Measurements from ENCODE around the gene RIMKLB. TPM values are rescaled to one million over a fixed set of nuclear protein-coding genes. Genes with fewer than 3 reads are reported as not detected.
"Not testable (repeated sequence)": the region's sequence is repeated elsewhere in the genome, so short reads cannot be mapped to it uniquely, and the experiment has no call there.

Gene RIMKLB
- total and polyA plus RNA-seq, 11 donors: 7.4 to 16.9 (median 11.9) TPM

DNA sequence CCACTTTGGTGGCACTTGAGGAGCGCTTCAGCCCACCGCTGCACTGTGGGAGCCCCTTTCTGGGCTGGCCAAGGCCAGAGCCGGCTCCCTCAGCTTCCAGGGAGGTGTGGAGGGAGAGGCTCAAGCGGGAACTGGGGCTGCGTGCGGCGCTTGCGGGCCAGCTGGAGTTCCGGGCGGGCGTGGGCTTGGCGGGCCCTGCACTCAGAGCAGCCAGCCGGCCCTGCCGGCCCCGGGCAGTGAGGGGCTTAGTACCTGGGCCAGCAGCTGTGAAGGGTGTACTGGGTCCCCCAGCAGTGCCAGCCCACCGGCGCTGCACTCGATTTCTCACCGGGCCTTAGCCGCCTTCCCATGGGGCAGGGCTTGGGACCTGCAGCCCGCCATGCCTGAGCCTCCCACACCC is 96.8 kb downstream of the RIMKLB start:
- intact Hi-C loops (cut with DNase I); H3K36me3 ChIP-seq; H3K27ac ChIP-seq; H3K9me3 ChIP-seq; DNase-seq; ATAC-seq; H3K4me3 ChIP-seq; H3K4me1 ChIP-seq; H3K27me3 ChIP-seq: not testable (repeated sequence)
- WGBS, 4 donors: 94 to 100% (median 96%) methylated on average over 4 to 21 of the region's 21 CpGs

DNA sequence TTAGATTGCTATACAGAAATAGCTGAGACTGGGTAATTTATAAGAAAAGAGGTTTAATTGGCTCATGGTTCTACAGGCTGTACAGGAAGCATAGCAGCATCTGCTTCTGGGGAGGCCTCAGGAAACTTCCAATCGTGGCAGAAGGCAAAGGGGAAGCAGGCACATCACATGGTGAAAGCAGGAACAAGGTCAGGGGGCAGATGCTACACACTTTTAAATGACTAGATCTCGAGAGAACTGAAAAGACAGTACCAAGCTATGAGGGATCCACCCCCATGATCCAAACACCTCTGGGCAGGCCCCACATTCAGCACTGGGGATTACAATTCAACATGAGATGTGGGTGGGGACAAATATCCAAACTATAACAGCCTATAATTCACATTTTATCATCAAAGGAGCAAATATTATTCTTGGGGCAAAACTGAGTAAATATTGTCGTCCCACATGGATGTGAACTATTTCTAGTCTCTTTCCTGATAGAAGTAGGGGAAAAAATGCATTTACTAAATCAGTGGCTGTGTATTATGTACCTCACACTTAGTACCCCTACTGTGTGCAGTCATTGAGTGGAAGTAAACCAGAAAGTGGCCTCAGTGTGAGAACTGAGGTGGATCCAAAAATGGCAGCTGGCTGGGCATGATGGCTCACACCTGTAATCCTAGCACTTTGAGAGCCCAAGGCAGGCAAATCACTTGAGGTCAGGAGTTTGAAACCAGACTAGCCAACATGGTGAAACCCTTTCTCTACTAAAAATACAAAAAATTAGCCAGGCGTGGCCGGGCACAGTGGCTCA is 99.2 kb downstream of the RIMKLB start:
- intact Hi-C loops (cut with DNase I): no loop called here
- ATAC-seq: no peak
- Histone ChIP-seq H3K9me3 (peaks cover 0 to 8% (median 0%) of the 10 kb centered on the region in 12 donors), H3K36me3 (no peaks in the 10 kb centered on the region), H3K4me3 (no peak overlapping the region), H3K27ac (no peak overlapping the region), H3K27me3 (no peaks in the 10 kb centered on the region), H3K4me1 (no peaks in the 10 kb centered on the region)
- DNase-seq: no peak
- TF ChIP-seq, protein P1, sequence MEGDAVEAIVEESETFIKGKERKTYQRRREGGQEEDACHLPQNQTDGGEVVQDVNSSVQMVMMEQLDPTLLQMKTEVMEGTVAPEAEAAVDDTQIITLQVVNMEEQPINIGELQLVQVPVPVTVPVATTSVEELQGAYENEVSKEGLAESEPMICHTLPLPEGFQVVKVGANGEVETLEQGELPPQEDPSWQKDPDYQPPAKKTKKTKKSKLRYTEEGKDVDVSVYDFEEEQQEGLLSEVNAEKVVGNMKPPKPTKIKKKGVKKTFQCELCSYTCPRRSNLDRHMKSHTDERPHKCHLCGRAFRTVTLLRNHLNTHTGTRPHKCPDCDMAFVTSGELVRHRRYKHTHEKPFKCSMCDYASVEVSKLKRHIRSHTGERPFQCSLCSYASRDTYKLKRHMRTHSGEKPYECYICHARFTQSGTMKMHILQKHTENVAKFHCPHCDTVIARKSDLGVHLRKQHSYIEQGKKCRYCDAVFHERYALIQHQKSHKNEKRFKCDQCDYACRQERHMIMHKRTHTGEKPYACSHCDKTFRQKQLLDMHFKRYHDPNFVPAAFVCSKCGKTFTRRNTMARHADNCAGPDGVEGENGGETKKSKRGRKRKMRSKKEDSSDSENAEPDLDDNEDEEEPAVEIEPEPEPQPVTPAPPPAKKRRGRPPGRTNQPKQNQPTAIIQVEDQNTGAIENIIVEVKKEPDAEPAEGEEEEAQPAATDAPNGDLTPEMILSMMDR (IDR thresholded peaks at IDR 0.05): no peak
- TF ChIP-seq POLR2A (IDR thresholded peaks at IDR 0.05): no peak
- WGBS, 4 donors: 74 to 82% (median 81%) methylated on average over 5 of the region's 5 CpGs

DNA sequence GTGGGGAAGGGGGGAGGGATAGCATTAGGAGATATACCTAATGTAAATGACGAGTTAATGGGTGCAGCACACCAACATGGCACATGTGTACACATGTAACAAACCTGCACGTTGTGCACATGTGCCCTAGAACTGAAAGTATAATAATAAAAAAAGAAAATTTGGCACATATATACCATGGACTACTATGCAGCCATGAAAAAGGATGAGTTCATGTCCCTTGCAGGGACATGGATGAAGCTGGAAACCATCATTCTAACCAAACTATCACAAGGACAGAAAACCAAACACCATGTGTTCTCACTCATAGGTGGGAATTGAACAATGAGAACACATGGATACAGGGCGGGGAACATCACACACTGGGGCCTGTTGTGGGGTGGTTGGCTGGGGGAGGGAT is 103.4 kb downstream of the RIMKLB start:
- ATAC-seq; intact Hi-C loops (cut with DNase I); H3K36me3 ChIP-seq; H3K4me1 ChIP-seq; H3K27me3 ChIP-seq; H3K4me3 ChIP-seq; H3K9me3 ChIP-seq; DNase-seq; H3K27ac ChIP-seq: not testable (repeated sequence)
- 92 to 97% (median 95%) methylated on average over 3 of the region's 3 CpGs for WGBS, 4 donors

DNA sequence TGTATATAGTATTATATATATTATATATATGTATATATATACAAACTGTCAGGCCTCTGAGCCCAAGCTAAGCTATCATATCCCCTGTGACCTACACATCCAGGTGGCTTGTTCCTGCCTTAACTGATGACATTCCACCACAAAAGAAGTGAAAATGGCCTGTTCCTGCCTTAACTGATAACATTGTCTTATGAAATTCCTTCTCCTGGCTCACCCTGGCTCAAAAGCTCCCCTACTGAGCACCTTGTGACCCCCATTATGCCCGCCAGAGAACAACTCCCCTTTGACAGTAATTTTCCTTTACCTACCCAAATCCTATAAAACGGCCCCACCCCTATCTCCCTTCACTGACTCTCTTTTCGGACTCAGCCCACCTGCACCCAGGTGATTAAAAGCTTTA is 107.0 kb downstream of the RIMKLB start:
- ATAC-seq; H3K9me3 ChIP-seq; H3K4me3 ChIP-seq; H3K27me3 ChIP-seq; H3K4me1 ChIP-seq; DNase-seq; H3K36me3 ChIP-seq; H3K27ac ChIP-seq; intact Hi-C loops (cut with DNase I): not testable (repeated sequence)
- WGBS, 4 donors: 72 to 82% (median 75%) methylated on average over 3 of the region's 3 CpGs

DNA sequence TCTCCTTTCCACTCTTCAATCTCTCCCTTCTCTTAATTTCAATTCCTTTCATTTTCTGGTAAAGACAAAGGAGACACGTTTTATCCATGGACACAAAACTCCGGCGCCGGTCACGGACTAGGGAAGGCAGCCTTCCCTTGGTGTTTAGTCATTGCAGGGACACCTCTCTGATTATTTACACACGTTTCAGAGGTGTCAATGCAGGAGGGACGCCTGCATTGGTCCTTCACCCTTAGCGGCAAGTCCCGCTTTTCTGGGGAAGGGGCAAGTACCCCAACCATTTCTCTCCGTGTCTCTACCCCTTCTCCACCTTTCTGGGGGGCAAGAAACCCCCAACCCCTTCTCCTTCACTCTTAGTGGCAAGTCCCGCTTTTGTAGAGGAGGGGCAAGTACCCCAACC is 107.7 kb downstream of the RIMKLB start:
- H3K4me3 ChIP-seq; H3K9me3 ChIP-seq; DNase-seq; H3K36me3 ChIP-seq; H3K27ac ChIP-seq; H3K27me3 ChIP-seq; intact Hi-C loops (cut with DNase I); H3K4me1 ChIP-seq; ATAC-seq: not testable (repeated sequence)
- WGBS, 4 donors: 82 to 87% (median 84%) methylated on average over 11 of the region's 11 CpGs

DNA sequence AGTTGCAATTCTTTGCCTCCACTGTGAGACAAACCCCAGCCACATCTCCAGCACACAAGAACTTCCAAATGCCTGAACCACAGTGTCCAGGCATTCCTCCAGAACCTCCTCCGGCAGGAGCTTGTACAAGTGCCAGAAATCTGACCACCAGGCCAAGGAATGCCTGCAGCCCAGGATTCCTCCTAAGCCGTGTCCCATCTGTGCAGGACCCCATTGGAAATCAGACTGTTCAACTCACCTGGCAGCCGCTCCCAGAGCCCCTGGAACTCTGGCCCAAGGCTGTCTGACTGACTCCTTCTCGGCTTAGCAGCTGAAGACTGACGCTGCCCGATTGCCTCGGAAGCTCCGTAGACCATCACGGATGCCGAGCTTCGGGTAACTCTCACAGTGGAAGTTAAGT is 109.3 kb downstream of the RIMKLB start:
- intact Hi-C loops (cut with DNase I): not testable (repeated sequence)

DNA sequence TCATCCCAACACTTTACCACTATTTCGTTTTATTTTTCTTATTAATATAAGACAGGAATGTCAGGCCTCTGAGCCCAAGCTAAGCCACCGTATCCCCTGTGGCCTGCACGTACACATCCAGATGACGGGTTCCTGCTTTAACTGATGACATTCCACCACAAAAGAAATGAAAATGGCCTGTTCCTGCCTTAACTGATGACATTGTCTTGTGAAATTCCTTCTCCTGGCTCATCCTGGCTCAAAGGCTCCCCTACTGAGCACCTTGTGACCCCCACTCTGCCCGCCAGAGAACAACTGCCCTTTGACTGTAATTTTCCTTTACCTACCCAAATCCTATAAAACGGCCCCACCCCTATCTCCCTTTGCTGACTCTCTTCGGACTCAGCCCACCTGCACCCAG is 112.3 kb downstream of the RIMKLB start:
- H3K27ac ChIP-seq; ATAC-seq; H3K4me3 ChIP-seq; H3K27me3 ChIP-seq; H3K36me3 ChIP-seq; H3K4me1 ChIP-seq; DNase-seq; H3K9me3 ChIP-seq; intact Hi-C loops (cut with DNase I): not testable (repeated sequence)
- WGBS, 4 donors: 75 to 86% (median 76%) methylated on average over 7 of the region's 7 CpGs

More for the DNA sequence above, 109.3 kb downstream of the RIMKLB start:
- H3K4me1 ChIP-seq, ATAC-seq, H3K9me3 ChIP-seq, H3K4me3 ChIP-seq, DNase-seq, H3K27ac ChIP-seq, H3K27me3 ChIP-seq, H3K36me3 ChIP-seq: not testable (repeated sequence)
- WGBS, 4 donors: 72 to 87% (median 86%) methylated on average over 9 to 11 of the region's 11 CpGs
